HG02885 (cell line): ENCODE data around the gene APCDD1.

Source experiments
- ATAC-seq: cut with Tn5 transposase; IDR thresholded peaks from one replicate; pipeline ENCODE4 v1.9.1; 2021; ENCODE audit warnings: mild to moderate bottlenecking; ENCODE audit not compliant: unreplicated experiment, poor library complexity

The APCDD1 gene

GRCh38 chr18:10453806-10454680, at the start of gene APCDD1:
TSS of gene APCDD1 (plus strand) at chr18:10454635. CDS start at chr18:10454982, 347 bp downstream.
- ATAC-seq = no peak

- no peak for ATAC-seq
Measured at GRCh38 chr18:10405014-10405493, 49.4 kb upstream of the APCDD1 start.

- no peak for ATAC-seq
Measured at GRCh38 chr18:10405816-10406663, 48.4 kb upstream of the APCDD1 start.

- no peak for ATAC-seq
Measured at GRCh38 chr18:10408131-10408530, 46.3 kb upstream of the APCDD1 start.

GRCh38 chr18:10409041-10409440, 45.4 kb upstream of the APCDD1 start:
- ATAC-seq = no peak

GRCh38 chr18:10410472-10411308, 43.7 kb upstream of the APCDD1 start:
- ATAC-seq = no peak

GRCh38 chr18:10412933-10413332, 41.5 kb upstream of the APCDD1 start:
- no peak for ATAC-seq

GRCh38 chr18:10413722-10414121, 40.7 kb upstream of the APCDD1 start:
- ATAC-seq = no peak

GRCh38 chr18:10414293-10414842, 40.1 kb upstream of the APCDD1 start:
- ATAC-seq = no peak

GRCh38 chr18:10416065-10416464, 38.4 kb upstream of the APCDD1 start:
- no peak for ATAC-seq

GRCh38 chr18:10417191-10417590, 37.2 kb upstream of the APCDD1 start:
- ATAC-seq = no peak

GRCh38 chr18:10417664-10418063, 36.8 kb upstream of the APCDD1 start:
- ATAC-seq = no peak

- no peak for ATAC-seq
Measured at GRCh38 chr18:10418836-10419235, 35.6 kb upstream of the APCDD1 start.

GRCh38 chr18:10419420-10420103, 34.9 kb upstream of the APCDD1 start:
- ATAC-seq = no peak

- no peak for ATAC-seq
Measured at GRCh38 chr18:10420561-10421352, 33.7 kb upstream of the APCDD1 start.

GRCh38 chr18:10421859-10422258, 32.6 kb upstream of the APCDD1 start:
- ATAC-seq = no peak

GRCh38 chr18:10422731-10423130, 31.7 kb upstream of the APCDD1 start:
- no peak for ATAC-seq

GRCh38 chr18:10424585-10425307, 29.7 kb upstream of the APCDD1 start:
- ATAC-seq = no peak
